ENCODE results near the gene ZBTB7B. TPM values are rescaled to one million over a fixed set of nuclear protein-coding genes. Genes with fewer than 3 reads are reported as not detected.

ZBTB7B gene
- total and polyA plus RNA-seq, 9 of the 15 experiments (the other 6 are each of a cell fraction or from before 2014, with no cell fraction given), result 0.04 to 46.5 (median 15.2) TPM

DNA sequence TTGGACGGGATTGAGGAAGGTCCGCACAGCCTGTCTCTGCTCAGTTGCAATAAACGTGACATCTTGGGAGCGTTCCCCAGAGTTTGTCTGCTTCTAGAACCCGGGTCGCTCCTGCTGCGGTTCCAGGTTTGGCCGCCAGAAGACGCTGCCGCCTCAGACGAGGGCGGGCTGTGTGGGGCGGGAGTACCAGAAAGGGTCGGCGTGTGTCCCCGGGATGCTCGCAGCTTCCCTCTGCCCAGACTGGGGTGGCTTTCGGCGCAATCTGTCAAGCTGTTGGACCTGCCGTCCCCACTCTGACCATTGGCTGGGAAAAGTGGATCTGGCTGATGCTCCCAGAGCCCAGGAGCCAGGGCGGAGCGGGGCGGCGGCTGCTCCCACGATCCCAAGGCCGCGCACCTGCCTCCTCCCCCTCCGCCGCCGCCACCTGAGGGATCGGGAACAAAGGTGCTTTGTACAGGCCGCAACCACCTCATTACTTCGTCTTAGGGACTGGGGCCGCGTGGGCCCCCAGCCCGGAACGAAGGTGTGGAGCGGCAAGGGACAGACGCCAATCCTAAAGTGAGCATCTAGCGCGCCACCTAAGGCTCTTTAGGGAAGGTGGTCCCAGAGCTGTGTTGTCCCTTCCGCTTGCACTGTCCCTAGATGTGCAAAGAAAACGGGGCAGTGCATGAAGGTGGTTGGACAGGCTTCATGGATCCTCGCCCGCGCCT, 60.3 kb downstream of the ZBTB7B start (continued):
- TF ChIP-seq, protein P1, sequence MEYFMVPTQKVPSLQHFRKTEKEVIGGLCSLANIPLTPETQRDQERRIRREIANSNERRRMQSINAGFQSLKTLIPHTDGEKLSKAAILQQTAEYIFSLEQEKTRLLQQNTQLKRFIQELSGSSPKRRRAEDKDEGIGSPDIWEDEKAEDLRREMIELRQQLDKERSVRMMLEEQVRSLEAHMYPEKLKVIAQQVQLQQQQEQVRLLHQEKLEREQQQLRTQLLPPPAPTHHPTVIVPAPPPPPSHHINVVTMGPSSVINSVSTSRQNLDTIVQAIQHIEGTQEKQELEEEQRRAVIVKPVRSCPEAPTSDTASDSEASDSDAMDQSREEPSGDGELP (CRISPR knock-in tag; IDR thresholded peaks at IDR 0.05; ENCODE audit: borderline replicate concordance), result peak; percentile 51; the same call in 1 of the 2 replicates
- TF ChIP-seq L3MBTL2 (IDR thresholded peaks at IDR 0.05) (0 out of 2 replicates have a peak, but pooled peaks have one; percentile 8), STAG1 (CRISPR knock-in tag; IDR thresholded peaks at IDR 0.05; ENCODE audit: borderline replicate concordance) (peak; percentile 89), PCBP1 (IDR thresholded peaks at IDR 0.05; ENCODE audit: low read depth, low read length, poor library complexity, severe bottlenecking) (no peak), ZNF146 (CRISPR knock-in tag; IDR thresholded peaks at IDR 0.05; ENCODE audit: unreplicated experiment) (peak; percentile 16), ZNF165 (CRISPR knock-in tag; IDR thresholded peaks at IDR 0.05; ENCODE audit: borderline replicate concordance) (no peak), SMARCA5 (IDR thresholded peaks at IDR 0.05) (no peak), ZNF79 (CRISPR knock-in tag; IDR thresholded peaks at IDR 0.05; ENCODE audit: low read depth) (no peak), LCOR (CRISPR knock-in tag; IDR thresholded peaks at IDR 0.05) (peak; percentile 54; the same call in 1 of the 2 replicates), CHCHD3 (CRISPR knock-in tag; IDR thresholded peaks at IDR 0.05) (no peak), FUS (optimal IDR thresholded peaks at IDR 0.05; ENCODE audit: low read depth, low read length) (no peak), SMARCE1 (IDR thresholded peaks at IDR 0.05) (no peak), CHD4 (IDR thresholded peaks at IDR 0.05; ENCODE audit: insufficient read depth, insufficient replicate concordance, low read depth, low read length, poor library complexity, severe bottlenecking) (no peak), NFIX (CRISPR knock-in tag; IDR thresholded peaks at IDR 0.05; ENCODE audit: low read depth) (no peak)
- TF ChIP-seq, protein P2, sequence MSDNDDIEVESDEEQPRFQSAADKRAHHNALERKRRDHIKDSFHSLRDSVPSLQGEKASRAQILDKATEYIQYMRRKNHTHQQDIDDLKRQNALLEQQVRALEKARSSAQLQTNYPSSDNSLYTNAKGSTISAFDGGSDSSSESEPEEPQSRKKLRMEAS (CRISPR knock-in tag; IDR thresholded peaks at IDR 0.05), result peak; percentile 10; the same call in 1 of the 2 replicates
- TF ChIP-seq, protein P3, sequence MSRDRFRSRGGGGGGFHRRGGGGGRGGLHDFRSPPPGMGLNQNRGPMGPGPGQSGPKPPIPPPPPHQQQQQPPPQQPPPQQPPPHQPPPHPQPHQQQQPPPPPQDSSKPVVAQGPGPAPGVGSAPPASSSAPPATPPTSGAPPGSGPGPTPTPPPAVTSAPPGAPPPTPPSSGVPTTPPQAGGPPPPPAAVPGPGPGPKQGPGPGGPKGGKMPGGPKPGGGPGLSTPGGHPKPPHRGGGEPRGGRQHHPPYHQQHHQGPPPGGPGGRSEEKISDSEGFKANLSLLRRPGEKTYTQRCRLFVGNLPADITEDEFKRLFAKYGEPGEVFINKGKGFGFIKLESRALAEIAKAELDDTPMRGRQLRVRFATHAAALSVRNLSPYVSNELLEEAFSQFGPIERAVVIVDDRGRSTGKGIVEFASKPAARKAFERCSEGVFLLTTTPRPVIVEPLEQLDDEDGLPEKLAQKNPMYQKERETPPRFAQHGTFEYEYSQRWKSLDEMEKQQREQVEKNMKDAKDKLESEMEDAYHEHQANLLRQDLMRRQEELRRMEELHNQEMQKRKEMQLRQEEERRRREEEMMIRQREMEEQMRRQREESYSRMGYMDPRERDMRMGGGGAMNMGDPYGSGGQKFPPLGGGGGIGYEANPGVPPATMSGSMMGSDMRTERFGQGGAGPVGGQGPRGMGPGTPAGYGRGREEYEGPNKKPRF (IDR thresholded peaks at IDR 0.05; ENCODE audit: low read depth, low read length), result no peak
- TF ChIP-seq, protein P4, sequence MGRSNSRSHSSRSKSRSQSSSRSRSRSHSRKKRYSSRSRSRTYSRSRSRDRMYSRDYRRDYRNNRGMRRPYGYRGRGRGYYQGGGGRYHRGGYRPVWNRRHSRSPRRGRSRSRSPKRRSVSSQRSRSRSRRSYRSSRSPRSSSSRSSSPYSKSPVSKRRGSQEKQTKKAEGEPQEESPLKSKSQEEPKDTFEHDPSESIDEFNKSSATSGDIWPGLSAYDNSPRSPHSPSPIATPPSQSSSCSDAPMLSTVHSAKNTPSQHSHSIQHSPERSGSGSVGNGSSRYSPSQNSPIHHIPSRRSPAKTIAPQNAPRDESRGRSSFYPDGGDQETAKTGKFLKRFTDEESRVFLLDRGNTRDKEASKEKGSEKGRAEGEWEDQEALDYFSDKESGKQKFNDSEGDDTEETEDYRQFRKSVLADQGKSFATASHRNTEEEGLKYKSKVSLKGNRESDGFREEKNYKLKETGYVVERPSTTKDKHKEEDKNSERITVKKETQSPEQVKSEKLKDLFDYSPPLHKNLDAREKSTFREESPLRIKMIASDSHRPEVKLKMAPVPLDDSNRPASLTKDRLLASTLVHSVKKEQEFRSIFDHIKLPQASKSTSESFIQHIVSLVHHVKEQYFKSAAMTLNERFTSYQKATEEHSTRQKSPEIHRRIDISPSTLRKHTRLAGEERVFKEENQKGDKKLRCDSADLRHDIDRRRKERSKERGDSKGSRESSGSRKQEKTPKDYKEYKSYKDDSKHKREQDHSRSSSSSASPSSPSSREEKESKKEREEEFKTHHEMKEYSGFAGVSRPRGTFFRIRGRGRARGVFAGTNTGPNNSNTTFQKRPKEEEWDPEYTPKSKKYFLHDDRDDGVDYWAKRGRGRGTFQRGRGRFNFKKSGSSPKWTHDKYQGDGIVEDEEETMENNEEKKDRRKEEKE (IDR thresholded peaks at IDR 0.05; ENCODE audit: borderline replicate concordance in 1 of 2, control insufficient read depth in 1 of 2, low read depth in 2 of 2, low read length in 1 of 2), result no peak
- TF ChIP-seq, protein P5, sequence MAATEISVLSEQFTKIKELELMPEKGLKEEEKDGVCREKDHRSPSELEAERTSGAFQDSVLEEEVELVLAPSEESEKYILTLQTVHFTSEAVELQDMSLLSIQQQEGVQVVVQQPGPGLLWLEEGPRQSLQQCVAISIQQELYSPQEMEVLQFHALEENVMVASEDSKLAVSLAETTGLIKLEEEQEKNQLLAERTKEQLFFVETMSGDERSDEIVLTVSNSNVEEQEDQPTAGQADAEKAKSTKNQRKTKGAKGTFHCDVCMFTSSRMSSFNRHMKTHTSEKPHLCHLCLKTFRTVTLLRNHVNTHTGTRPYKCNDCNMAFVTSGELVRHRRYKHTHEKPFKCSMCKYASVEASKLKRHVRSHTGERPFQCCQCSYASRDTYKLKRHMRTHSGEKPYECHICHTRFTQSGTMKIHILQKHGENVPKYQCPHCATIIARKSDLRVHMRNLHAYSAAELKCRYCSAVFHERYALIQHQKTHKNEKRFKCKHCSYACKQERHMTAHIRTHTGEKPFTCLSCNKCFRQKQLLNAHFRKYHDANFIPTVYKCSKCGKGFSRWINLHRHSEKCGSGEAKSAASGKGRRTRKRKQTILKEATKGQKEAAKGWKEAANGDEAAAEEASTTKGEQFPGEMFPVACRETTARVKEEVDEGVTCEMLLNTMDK (IDR thresholded peaks at IDR 0.05; ENCODE audit: borderline replicate concordance, insufficient read depth, low read depth, low read length, poor library complexity, severe bottlenecking), result no peak

Measured in K562 (cell line).